H9 (cell line): ENCODE data around the gene TSSK6. TPM values are rescaled to one million over a fixed set of nuclear protein-coding genes. Genes with fewer than 3 reads are reported as not detected.

Source experiments
- DNase-seq: peaks from one replicate; pipeline ENCODE4 v3.0.0-alpha.2; 2017
- H2AFZ ChIP-seq: one replicate; pipeline ENCODE4 v1.6.1; 2013; ENCODE audit warnings: mild to moderate bottlenecking, low read length, control low read depth, moderate library complexity
- H2AK5ac ChIP-seq: 2 replicates; pipeline ENCODE4 v1.6.1; 2013; ENCODE audit warnings: low read length, control low read depth, mixed read lengths; ENCODE audit not compliant: insufficient read length
- H2BK120ac ChIP-seq: one replicate; pipeline ENCODE4 v1.6.1; 2013; ENCODE audit warnings: low read depth, mild to moderate bottlenecking, low read length, control low read depth, inconsistent platforms; ENCODE audit not compliant: poor library complexity, severe bottlenecking
- H2BK12ac ChIP-seq: 2 replicates; pipeline ENCODE4 v1.6.1; 2013; ENCODE audit warnings: low read length, control low read depth, mixed read lengths, low read depth; ENCODE audit not compliant: insufficient read length
- H2BK15ac ChIP-seq: 2 replicates; pipeline ENCODE4 v1.6.1; 2013; ENCODE audit warnings: low read depth, low read length, control low read depth
- H2BK20ac ChIP-seq: one replicate; pipeline ENCODE4 v1.6.1; 2013; ENCODE audit warnings: low read depth, mild to moderate bottlenecking, low read length, control low read depth, inconsistent platforms; ENCODE audit not compliant: poor library complexity, severe bottlenecking
- H2BK5ac ChIP-seq: 2 replicates; pipeline ENCODE4 v1.6.1; 2013; ENCODE audit warnings: low read length, control low read depth, mixed read lengths; ENCODE audit not compliant: insufficient read length
- H3K14ac ChIP-seq: 2 replicates; pipeline ENCODE4 v1.6.1; 2013; ENCODE audit warnings: low read length, control low read depth; ENCODE audit not compliant: insufficient read depth
- H3K18ac ChIP-seq: 2 replicates; pipeline ENCODE4 v1.6.1; 2013; ENCODE audit warnings: low read depth, mild to moderate bottlenecking, mixed read lengths, low read length, control low read depth; ENCODE audit not compliant: insufficient read length
- H3K23ac ChIP-seq: 2 replicates; pipeline ENCODE4 v1.6.1; 2013; ENCODE audit warnings: low read length, control low read depth, mixed read lengths, low read depth; ENCODE audit not compliant: insufficient read length
- H3K23me2 ChIP-seq: 2 replicates; pipeline ENCODE4 v1.6.1; 2013; ENCODE audit warnings: low read depth, mild to moderate bottlenecking, mixed read lengths, low read length, control low read depth; ENCODE audit not compliant: insufficient read length, poor library complexity, severe bottlenecking
- H3K27ac ChIP-seq: 2 replicates; pipeline ENCODE4 v1.5.1; 2013; ENCODE audit warnings: low read length, control low read depth, mixed read lengths, low read depth; ENCODE audit not compliant: insufficient read length
- H3K27me3 ChIP-seq: 2 replicates; pipeline ENCODE4 v1.6.1; 2013; ENCODE audit warnings: low read length, control low read depth, inconsistent platforms; ENCODE audit not compliant: insufficient read depth
- H3K4ac ChIP-seq: 2 replicates; pipeline ENCODE4 v1.6.1; 2013; ENCODE audit warnings: low read depth, mild to moderate bottlenecking, control low read depth, inconsistent platforms, low read length, moderate library complexity
- H3K4me1 ChIP-seq: 2 replicates; pipeline ENCODE4 v1.6.1; 2013; ENCODE audit warnings: low read length, control low read depth, inconsistent platforms; ENCODE audit not compliant: insufficient read depth
- H3K4me2 ChIP-seq: 2 replicates; pipeline ENCODE4 v1.6.1; 2013; ENCODE audit warnings: low read length, control low read depth, mixed read lengths; ENCODE audit not compliant: insufficient read length, insufficient read depth
- H3K56ac ChIP-seq: 2 replicates; pipeline ENCODE4 v1.6.1; 2013; ENCODE audit warnings: low read depth, mild to moderate bottlenecking, mixed read lengths, low read length, control low read depth; ENCODE audit not compliant: insufficient read length
- H3K79me1 ChIP-seq: 2 replicates; pipeline ENCODE4 v1.6.1; 2013; ENCODE audit warnings: low read depth, mild to moderate bottlenecking, moderate library complexity, low read length, control low read depth, inconsistent platforms; ENCODE audit not compliant: insufficient read depth, poor library complexity, severe bottlenecking
- H3K79me2 ChIP-seq: 2 replicates; pipeline ENCODE4 v1.6.1; 2013; ENCODE audit warnings: low read length, control low read depth, inconsistent platforms; ENCODE audit not compliant: insufficient read depth
- H3K9ac ChIP-seq: 2 replicates; pipeline ENCODE4 v1.6.1; 2013; ENCODE audit warnings: low read length, control low read depth, mixed read lengths; ENCODE audit not compliant: insufficient read length; ENCODE audit errors: extremely low read depth
- H3K9me3 ChIP-seq: one replicate; pipeline ENCODE4 v1.6.1; 2013; ENCODE audit warnings: low read depth, low read length, inconsistent platforms; ENCODE audit not compliant: control insufficient read depth
- H3T11ph ChIP-seq: one replicate; pipeline ENCODE4 v1.6.1; 2013; ENCODE audit warnings: mild to moderate bottlenecking, low read length, control low read depth, inconsistent platforms
- H4K20me1 ChIP-seq: one replicate; pipeline ENCODE4 v1.6.1; 2013; ENCODE audit not compliant: control insufficient read depth, insufficient read length, insufficient read depth
- H4K5ac ChIP-seq: 2 replicates; pipeline ENCODE4 v1.6.1; 2013; ENCODE audit warnings: low read depth, mild to moderate bottlenecking, mixed read lengths, low read length, control low read depth; ENCODE audit not compliant: insufficient read length
- H4K8ac ChIP-seq: replicated peaks from 2 replicates; pipeline ENCODE4 v1.6.1; 2013; ENCODE audit warnings: low read length, control low read depth, mixed read lengths, low read depth; ENCODE audit not compliant: insufficient read length
- H4K91ac ChIP-seq: 2 replicates; pipeline ENCODE4 v1.6.1; 2013; ENCODE audit warnings: low read depth, mild to moderate bottlenecking, moderate library complexity, mixed read lengths, low read length, control low read depth; ENCODE audit not compliant: insufficient read length
- H3K27ac Mint-ChIP-seq, 3 experiments: 2 replicates in 2 of 3; 3 replicates in 1 of 3; pipeline ENCODE4 v1.8.0; 2020 to 2021; ENCODE audit warnings: mixed read lengths in 3 of 3, mild to moderate bottlenecking in 1 of 3, moderate library complexity in 1 of 3
- H3K27me3 Mint-ChIP-seq: 2 replicates; pipeline ENCODE4 v1.8.0; 2021; ENCODE audit warnings: low read depth, mild to moderate bottlenecking, moderate library complexity, mixed read lengths
- H3K36me3 Mint-ChIP-seq, 3 experiments: 2 replicates in 2 of 3; 3 replicates in 1 of 3; pipeline ENCODE4 v1.8.0; 2020 to 2021; ENCODE audit warnings: low read depth in 3 of 3, mixed read lengths in 3 of 3; ENCODE audit not compliant: insufficient read depth in 1 of 3
- H3K4me1 Mint-ChIP-seq, 2 experiments: 2 replicates each; pipeline ENCODE4 v1.8.0; 2020; ENCODE audit warnings: mixed read lengths in 2 of 2
- H3K4me3 Mint-ChIP-seq, 2 experiments: 2 replicates in 1 of 2; 3 replicates in 1 of 2; pipeline ENCODE4 v1.8.0; 2020 to 2021; ENCODE audit warnings: mild to moderate bottlenecking in 2 of 2, mixed read lengths in 2 of 2, moderate library complexity in 1 of 2
- H3K9me3 Mint-ChIP-seq, 2 experiments: 2 replicates in 1 of 2; 3 replicates in 1 of 2; pipeline ENCODE4 v1.8.0; 2020; ENCODE audit warnings: mild to moderate bottlenecking in 2 of 2, mixed read lengths in 2 of 2, moderate library complexity in 1 of 2
- WGBS: extraction: QIAGEN DNeasy Blood & Tissue Kit; methylation state at CpG from one replicate; pipeline ENCODE4 v1.1.7; 2013; ENCODE audit warnings: missing lambda C conversion rate, low lambda C conversion rate, mixed read lengths; ENCODE audit not compliant: insufficient read length; ENCODE audit errors: extremely low coverage; 5-methylcytosine and 5-hydroxymethylcytosine counted together
- total RNA-seq: library from RNA; stranded (reverse); gene quantifications from 2 replicates; pipeline ENCODE4 v1.2.1, GENCODE V29; 2021
- TF ChIP-seq, protein P1 (sequence below): fragments of 200-600 bp; sonication (generic); conservative IDR thresholded peaks from 3 replicates; pipeline ENCODE4 v1.8.0; 2021; ENCODE audit warnings: antibody characterized with exemption, mild to moderate bottlenecking

TSSK6 gene
- total RNA-seq, 1 experiment from 2014 or later: 2.6 TPM

DNA sequence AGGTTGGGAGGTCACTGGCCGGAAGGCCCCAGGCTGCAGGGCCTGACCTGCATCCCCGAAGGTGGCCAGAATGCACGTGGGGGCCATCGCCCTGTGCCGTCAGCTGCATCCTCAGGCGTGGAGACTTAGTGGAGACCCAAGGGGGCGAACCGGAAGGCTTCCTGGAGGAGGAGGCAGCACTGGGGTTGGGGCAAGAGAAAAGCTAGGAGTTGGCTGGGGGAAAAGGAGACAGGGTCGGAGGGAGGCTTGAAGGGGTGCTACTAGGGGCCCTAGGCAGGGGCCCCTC is 12.0 kb upstream of the TSSK6 start:
- Histone ChIP-seq H3K14ac (no peak overlapping the region), H4K20me1 (peaks cover 3% of the 10 kb centered on the region), H4K5ac (no peak overlapping the region), H3K4me2 (no peak overlapping the region), H4K8ac (no peak overlapping the region), H3K56ac (no peak overlapping the region), H3K23ac (no peak overlapping the region), H2BK12ac (no peak overlapping the region), H3K27me3 (no peaks in the 10 kb centered on the region), H2BK20ac (no peak overlapping the region), H2AK5ac (no peak overlapping the region), H2AFZ (no peak overlapping the region), H3K79me2 (no peaks in the 10 kb centered on the region; the same call in 1 of the 2 replicates), H4K91ac (no peak overlapping the region), H3K79me1 (peaks cover 5% of the 10 kb centered on the region), H3K9ac (no peak overlapping the region), H2BK120ac (no peak overlapping the region), H3T11ph (no peak overlapping the region), H3K4ac (no peak overlapping the region), H3K9me3 (no peaks in the 10 kb centered on the region), H2BK5ac (no peak overlapping the region), H3K27ac (no peak overlapping the region), H3K23me2 (no peaks in the 10 kb centered on the region), H3K18ac (no peak overlapping the region), H2BK15ac (no peak overlapping the region), H3K4me1 (no peaks in the 10 kb centered on the region)
- no peak for DNase-seq
- WGBS: no CpG with 5 or more reads among the region's 9 CpGs
- Mint-ChIP-seq H3K27ac (peak overlapping the region in 1 of 3 experiments; percentile 44; a peak in 1 of 7 replicates), H3K4me3 (no peak overlapping the region), H3K27me3 (no peaks in the 10 kb centered on the region), H3K4me1 (peaks cover 11 to 31% of the 10 kb centered on the region in 2 experiments), H3K9me3 (no peaks in the 10 kb centered on the region), H3K36me3 (peaks cover 13 to 67% (median 50%) of the 10 kb centered on the region in 3 experiments; a peak in 6 of 7 replicates)
- TF ChIP-seq, protein P1, sequence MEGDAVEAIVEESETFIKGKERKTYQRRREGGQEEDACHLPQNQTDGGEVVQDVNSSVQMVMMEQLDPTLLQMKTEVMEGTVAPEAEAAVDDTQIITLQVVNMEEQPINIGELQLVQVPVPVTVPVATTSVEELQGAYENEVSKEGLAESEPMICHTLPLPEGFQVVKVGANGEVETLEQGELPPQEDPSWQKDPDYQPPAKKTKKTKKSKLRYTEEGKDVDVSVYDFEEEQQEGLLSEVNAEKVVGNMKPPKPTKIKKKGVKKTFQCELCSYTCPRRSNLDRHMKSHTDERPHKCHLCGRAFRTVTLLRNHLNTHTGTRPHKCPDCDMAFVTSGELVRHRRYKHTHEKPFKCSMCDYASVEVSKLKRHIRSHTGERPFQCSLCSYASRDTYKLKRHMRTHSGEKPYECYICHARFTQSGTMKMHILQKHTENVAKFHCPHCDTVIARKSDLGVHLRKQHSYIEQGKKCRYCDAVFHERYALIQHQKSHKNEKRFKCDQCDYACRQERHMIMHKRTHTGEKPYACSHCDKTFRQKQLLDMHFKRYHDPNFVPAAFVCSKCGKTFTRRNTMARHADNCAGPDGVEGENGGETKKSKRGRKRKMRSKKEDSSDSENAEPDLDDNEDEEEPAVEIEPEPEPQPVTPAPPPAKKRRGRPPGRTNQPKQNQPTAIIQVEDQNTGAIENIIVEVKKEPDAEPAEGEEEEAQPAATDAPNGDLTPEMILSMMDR: no peak
